GM10248 (cell line): ENCODE results near the gene SGCD.

Experiments used
- CTCF ChIA-PET: fragments of 300-600 bp; sonication (Branson Sonifier 250); formaldehyde crosslinking; extraction: SDS; loops from one replicate; lab custom pipeline; 2021; ENCODE audit warnings: antibody characterized with exemption; lab: Yijun Ruan, JAX
- POLR2A ChIA-PET: fragments of 350-650 bp; sonication (Branson Sonifier 250); formaldehyde crosslinking; extraction: SDS; loops from one replicate; lab custom pipeline; 2020; ENCODE audit warnings: antibody characterized with exemption; lab: Yijun Ruan, JAX
- DNase-seq: peaks from one replicate; pipeline ENCODE4 v3.0.0; 2012; ENCODE audit errors: extremely low spot score
- CTCF ChIP-seq: IDR thresholded peaks from 2 replicates; pipeline ENCODE4 v1.5.1; 2012; ENCODE audit warnings: mild to moderate bottlenecking, low read depth; ENCODE audit errors: extremely low read depth, missing control alignments, control extremely low read depth

The SGCD gene

DNA sequence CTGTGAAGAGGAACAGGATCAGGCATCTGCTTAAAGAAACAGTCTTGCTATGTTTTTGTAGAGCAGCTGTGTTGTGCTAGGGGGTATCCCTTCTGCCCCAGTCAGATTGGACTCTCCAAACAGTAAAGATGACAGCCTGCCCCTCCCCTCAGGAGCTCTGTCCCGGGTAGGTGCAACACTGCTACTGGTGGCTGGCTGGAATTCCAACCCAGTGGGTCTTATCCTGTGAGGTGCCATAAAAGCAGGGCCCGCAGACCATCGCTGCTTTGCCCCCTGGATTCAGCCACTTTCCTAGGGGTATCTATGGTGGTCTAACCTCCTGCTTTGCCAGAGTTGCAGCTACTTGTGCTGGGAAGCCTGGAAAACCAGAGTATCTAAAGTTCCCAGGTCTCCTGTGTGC, 408.5 kb downstream of the SGCD start:
- CTCF ChIA-PET: no interaction called here
- no peak for DNase-seq
- TF ChIP-seq CTCF: no peak
- POLR2A ChIA-PET: no interaction called here

GRCh38 chr5:156741516-156741915, 414.6 kb downstream of the SGCD start:
- no peak for TF ChIP-seq CTCF
- DNase-seq: no peak
- CTCF ChIA-PET: interaction anchor here (1.2 to 2.2 kb wide), 4 partner anchors 11 to 19 kb away, joined by 3 to 5 read pairs (median 4); no protein-coding TSS in a partner anchor
- POLR2A ChIA-PET: no interaction called here

DNA sequence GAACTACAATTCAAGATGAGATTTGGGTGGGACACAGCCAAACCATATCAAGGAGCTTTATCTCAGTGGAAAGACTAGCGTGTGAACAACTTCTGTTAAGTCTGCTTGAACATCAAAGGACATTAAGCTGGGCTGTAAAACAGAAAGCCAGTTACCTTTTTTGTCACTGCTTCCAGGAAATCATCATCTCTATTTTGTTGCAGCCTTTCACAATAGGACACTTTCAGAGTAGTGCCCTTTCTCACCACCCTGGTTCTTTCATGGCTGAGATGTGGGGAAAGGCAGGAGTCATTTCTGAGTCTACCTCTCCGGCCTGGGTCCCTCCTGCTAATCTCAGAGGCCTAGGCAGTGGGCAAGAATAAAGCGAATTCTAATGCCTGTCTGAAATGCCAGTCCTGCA, 426.9 kb downstream of the SGCD start:
- CTCF ChIA-PET: interaction anchor here (1.2 kb wide), 1 partner anchor 13 kb away, joined by 4 read pairs; no protein-coding TSS in a partner anchor
- no peak for DNase-seq
- POLR2A ChIA-PET: no interaction called here
- no peak for TF ChIP-seq CTCF

GRCh38 chr5:156755421-156756087, 428.6 kb downstream of the SGCD start:
- no peak for TF ChIP-seq CTCF
- DNase-seq: no peak
- CTCF ChIA-PET: no interaction called here
- POLR2A ChIA-PET: no interaction called here

GRCh38 chr5:156758011-156758791, 431.2 kb downstream of the SGCD start:
- no peak for TF ChIP-seq CTCF
- ChIA-PET POLR2A (no interaction called here), CTCF (interaction anchor here (1.1 to 1.7 kb wide), 2 partner anchors 11 to 17 kb away, joined by 5 to 6 read pairs; no protein-coding TSS in a partner anchor)
- no peak for DNase-seq

DNA sequence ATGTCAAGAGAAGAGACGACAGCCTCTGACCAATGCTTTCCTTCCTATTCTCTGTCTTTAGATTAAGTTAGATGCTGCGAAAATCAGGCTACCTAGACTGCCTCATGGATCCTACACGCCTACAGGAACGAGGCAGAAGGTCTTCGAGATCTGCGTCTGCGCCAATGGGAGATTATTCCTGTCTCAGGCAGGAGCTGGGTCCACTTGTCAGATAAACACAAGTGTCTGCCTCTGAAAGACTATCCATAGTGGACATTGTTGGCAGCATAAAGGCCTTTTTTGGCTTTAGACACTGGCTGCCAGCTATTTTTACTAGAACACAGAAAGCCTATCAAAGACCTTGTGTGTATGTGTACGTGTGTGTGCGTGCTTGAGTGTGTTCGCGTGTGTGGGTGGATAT, 432.2 kb downstream of the SGCD start:
- POLR2A ChIA-PET: no interaction called here
- TF ChIP-seq CTCF: no peak

More for the DNA sequence above, 432.2 kb downstream of the SGCD start:
- no peak for DNase-seq
- CTCF ChIA-PET: interaction anchor here (1.1 kb wide), 1 partner anchor 18 kb away, joined by 5 read pairs; no protein-coding TSS in a partner anchor
